IPS-15b (cell line): ENCODE measurements around the gene FAR2.
A peak's percentile ranks its signal among the peaks of the same experiment; 100 is the strongest.
"Not testable (repeated sequence)": the region's sequence is repeated elsewhere in the genome, so short reads cannot be mapped to it uniquely, and the experiment has no call there.

Source experiments
- H3K27me3 ChIP-seq: one replicate; pipeline ENCODE4 v1.6.1; 2013; ENCODE audit warnings: low read length; ENCODE audit not compliant: control insufficient read depth, insufficient read depth
- H3K36me3 ChIP-seq: one replicate; pipeline ENCODE4 v1.6.1; 2013; ENCODE audit warnings: low read length; ENCODE audit not compliant: control insufficient read depth, insufficient read depth
- H3K4me1 ChIP-seq: one replicate; pipeline ENCODE4 v1.6.1; 2013; ENCODE audit warnings: mild to moderate bottlenecking, low read length; ENCODE audit not compliant: control insufficient read depth, insufficient read depth
- H3K4me3 ChIP-seq: one replicate; pipeline ENCODE4 v1.5.1; 2013; ENCODE audit warnings: low read depth, low read length
- H3K9ac ChIP-seq: one replicate; pipeline ENCODE4 v1.6.1; 2013; ENCODE audit warnings: low read depth, mild to moderate bottlenecking, low read length
- H3K9me3 ChIP-seq: one replicate; pipeline ENCODE4 v1.6.1; 2013; ENCODE audit warnings: mild to moderate bottlenecking, low read length; ENCODE audit not compliant: control insufficient read depth, insufficient read depth

The FAR2 gene

GRCh38 chr12:29138855-29139254 lies 10.2 kb upstream of the FAR2 start:
- H3K9ac ChIP-seq, H3K4me1 ChIP-seq, H3K36me3 ChIP-seq, H3K4me3 ChIP-seq, H3K9me3 ChIP-seq, H3K27me3 ChIP-seq: not testable (repeated sequence)

GRCh38 chr12:29145372-29146170 lies 3.5 kb upstream of the FAR2 start:
- H3K4me1 ChIP-seq: peaks cover 6% of the 10 kb centered on the region
- H3K27me3 ChIP-seq: peaks cover 4% of the 10 kb centered on the region
- no peak overlapping the region for H3K4me3 ChIP-seq
- H3K9me3 ChIP-seq: no peaks in the 10 kb centered on the region
- H3K36me3 ChIP-seq: no peaks in the 10 kb centered on the region
- H3K9ac ChIP-seq: no peak overlapping the region

GRCh38 chr12:29146196-29146595 lies 2.9 kb upstream of the FAR2 start:
- no peaks in the 10 kb centered on the region for H3K36me3 ChIP-seq
- no peak overlapping the region for H3K9ac ChIP-seq
- no peaks in the 10 kb centered on the region for H3K9me3 ChIP-seq
- no peak overlapping the region for H3K4me3 ChIP-seq
- H3K27me3 ChIP-seq: peaks cover 4% of the 10 kb centered on the region
- peaks cover 8% of the 10 kb centered on the region for H3K4me1 ChIP-seq

GRCh38 chr12:29147731-29148595 lies 1.1 kb upstream of the FAR2 start:
- H3K4me3 ChIP-seq: peak overlapping the region; percentile 86
- no peaks in the 10 kb centered on the region for H3K36me3 ChIP-seq
- peak overlapping the region; percentile 27 for H3K9ac ChIP-seq
- peaks cover 4% of the 10 kb centered on the region for H3K27me3 ChIP-seq
- H3K9me3 ChIP-seq: no peaks in the 10 kb centered on the region
- peaks cover 12% of the 10 kb centered on the region for H3K4me1 ChIP-seq

GRCh38 chr12:29148596-29148910 lies 525 bp upstream of the FAR2 start:
- Histone ChIP-seq H3K4me3 (peak overlapping the region; percentile 86), H3K36me3 (no peaks in the 10 kb centered on the region), H3K4me1 (peaks cover 14% of the 10 kb centered on the region), H3K9me3 (no peaks in the 10 kb centered on the region), H3K27me3 (peaks cover 4% of the 10 kb centered on the region), H3K9ac (peak overlapping the region; percentile 27)

- Histone ChIP-seq H3K9me3 (no peaks in the 10 kb centered on the region), H3K27me3 (peaks cover 4% of the 10 kb centered on the region), H3K9ac (peak overlapping the region; percentile 86), H3K4me1 (peaks cover 14% of the 10 kb centered on the region), H3K4me3 (peak overlapping the region; percentile 86), H3K36me3 (no peaks in the 10 kb centered on the region)
These were observed 708 bp downstream of the FAR2 start for GRCh38 chr12:29149691-29150281.

GRCh38 chr12:29150462-29150861 lies 1.4 kb downstream of the FAR2 start:
- Histone ChIP-seq H3K9ac (no peak overlapping the region), H3K4me1 (peaks cover 14% of the 10 kb centered on the region), H3K4me3 (peak overlapping the region; percentile 86), H3K27me3 (peaks cover 4% of the 10 kb centered on the region), H3K9me3 (no peaks in the 10 kb centered on the region), H3K36me3 (no peaks in the 10 kb centered on the region)

- no peak overlapping the region for H3K4me3 ChIP-seq
- H3K4me1 ChIP-seq: peaks cover 10% of the 10 kb centered on the region
- H3K27me3 ChIP-seq: peaks cover 4% of the 10 kb centered on the region
- no peak overlapping the region for H3K9ac ChIP-seq
- no peaks in the 10 kb centered on the region for H3K36me3 ChIP-seq
- no peaks in the 10 kb centered on the region for H3K9me3 ChIP-seq
These were observed 3.3 kb downstream of the FAR2 start for GRCh38 chr12:29152223-29152868.

- Histone ChIP-seq H3K27me3 (peaks cover 4% of the 10 kb centered on the region), H3K9me3 (no peaks in the 10 kb centered on the region), H3K4me1 (peaks cover 8% of the 10 kb centered on the region), H3K9ac (no peak overlapping the region), H3K4me3 (no peak overlapping the region), H3K36me3 (no peaks in the 10 kb centered on the region)
These were observed 4.0 kb downstream of the FAR2 start for GRCh38 chr12:29152981-29153630.

GRCh38 chr12:29155079-29155478 lies 6.0 kb downstream of the FAR2 start:
- peaks cover 3% of the 10 kb centered on the region for H3K27me3 ChIP-seq
- no peak overlapping the region for H3K4me3 ChIP-seq
- H3K36me3 ChIP-seq: no peaks in the 10 kb centered on the region
- peaks cover 8% of the 10 kb centered on the region for H3K4me1 ChIP-seq
- H3K9me3 ChIP-seq: no peaks in the 10 kb centered on the region
- H3K9ac ChIP-seq: no peak overlapping the region

GRCh38 chr12:29157486-29157946 lies 8.4 kb downstream of the FAR2 start:
- Histone ChIP-seq H3K36me3 (no peaks in the 10 kb centered on the region), H3K9ac (no peak overlapping the region)

More at GRCh38 chr12:29157486-29157946, 8.4 kb downstream of the FAR2 start:
- Histone ChIP-seq H3K4me3 (no peak overlapping the region), H3K4me1 (peaks cover 6% of the 10 kb centered on the region), H3K9me3 (no peaks in the 10 kb centered on the region), H3K27me3 (no peaks in the 10 kb centered on the region)
